Neuronal stem cell (in vitro differentiated cells): ENCODE data around the gene HAGH.
"Not testable (repeated sequence)": the region's sequence is repeated elsewhere in the genome, so short reads cannot be mapped to it uniquely, and the experiment has no call there.

ENCODE experiments used
- DNase-seq: peaks from one replicate; pipeline ENCODE4 v3.0.0-alpha.2; 2013; ENCODE audit warnings: low spot score
- H2AFZ ChIP-seq: one replicate; pipeline ENCODE4 v1.6.1; 2013; ENCODE audit warnings: mild to moderate bottlenecking, low read length, inconsistent platforms
- H2AK5ac ChIP-seq: 2 replicates; pipeline ENCODE4 v1.6.1; 2013; ENCODE audit warnings: low read depth, mild to moderate bottlenecking, inconsistent platforms, low read length, moderate library complexity, mixed read lengths
- H2BK120ac ChIP-seq: 2 replicates; pipeline ENCODE4 v1.6.1; 2013; ENCODE audit warnings: low read depth, mild to moderate bottlenecking, inconsistent platforms, low read length, moderate library complexity, mixed read lengths
- H2BK12ac ChIP-seq: one replicate; pipeline ENCODE4 v1.6.1; 2013; ENCODE audit warnings: low read length, inconsistent platforms
- H2BK15ac ChIP-seq: 2 replicates; pipeline ENCODE4 v1.6.1; 2013; ENCODE audit warnings: mild to moderate bottlenecking, low read length, inconsistent platforms, mixed read lengths
- H2BK5ac ChIP-seq: one replicate; pipeline ENCODE4 v1.6.1; 2013; ENCODE audit warnings: inconsistent platforms, mild to moderate bottlenecking, low read length, moderate library complexity
- H3K14ac ChIP-seq: one replicate; pipeline ENCODE4 v1.6.1; 2013; ENCODE audit warnings: low read length, inconsistent platforms
- H3K18ac ChIP-seq: 2 replicates; pipeline ENCODE4 v1.6.1; 2013; ENCODE audit warnings: low read length, inconsistent platforms
- H3K23ac ChIP-seq: 2 replicates; pipeline ENCODE4 v1.6.1; 2013; ENCODE audit warnings: low read depth, mild to moderate bottlenecking, mixed read lengths, low read length, inconsistent platforms; ENCODE audit not compliant: poor library complexity
- H3K27ac ChIP-seq: replicated peaks from 3 replicates; pipeline ENCODE4 v1.5.1; 2013; ENCODE audit warnings: low read length, inconsistent platforms
- H3K27me3 ChIP-seq, 3 experiments: 2 replicates each; pipeline ENCODE4 v1.6.1; 2013; ENCODE audit warnings: low read length in 3 of 3, mild to moderate bottlenecking in 2 of 3, inconsistent platforms in 1 of 3, low read depth in 1 of 3, mixed read lengths in 1 of 3, moderate library complexity in 1 of 3; ENCODE audit not compliant: control insufficient read depth in 3 of 3, insufficient read depth in 3 of 3
- H3K36me3 ChIP-seq, 2 donors: replicated peaks in 1 of 2; 2 replicates each; pipeline ENCODE4 v1.6.1; 2013; ENCODE audit warnings: low read length in 2 of 2; ENCODE audit not compliant: control insufficient read depth in 2 of 2, insufficient read depth in 2 of 2
- H3K4ac ChIP-seq: 2 replicates; pipeline ENCODE4 v1.6.1; 2013; ENCODE audit warnings: inconsistent platforms, mild to moderate bottlenecking, low read length, moderate library complexity
- H3K4me1 ChIP-seq, 2 donors: 1 replicate in 1 of 2; 2 replicates in 1 of 2; pipeline ENCODE4 v1.6.1; 2013; ENCODE audit warnings: low read length in 2 of 2, low read depth in 1 of 2; ENCODE audit not compliant: control insufficient read depth in 2 of 2, insufficient read depth in 1 of 2
- H3K4me2 ChIP-seq: one replicate; pipeline ENCODE4 v1.6.1; 2013; ENCODE audit warnings: mild to moderate bottlenecking, low read length, inconsistent platforms; ENCODE audit not compliant: insufficient read depth, poor library complexity, severe bottlenecking
- H3K4me3 ChIP-seq, 2 donors: 2 replicates each; pipeline ENCODE4 v1.5.1; 2013; ENCODE audit warnings: low read length in 2 of 2, mild to moderate bottlenecking in 2 of 2, inconsistent platforms in 1 of 2, moderate library complexity in 1 of 2
- H3K79me1 ChIP-seq: one replicate; pipeline ENCODE4 v1.6.1; 2013; ENCODE audit warnings: low read depth, mild to moderate bottlenecking, inconsistent platforms, low read length, moderate library complexity
- H3K9ac ChIP-seq: one replicate; pipeline ENCODE4 v1.6.1; 2013; ENCODE audit warnings: mild to moderate bottlenecking, low read depth, low read length, inconsistent platforms; ENCODE audit not compliant: poor library complexity
- H3K9me3 ChIP-seq, 2 donors: replicated peaks in 1 of 2; 2 replicates each; pipeline versions ENCODE3 to v1.6.1; 2013; ENCODE audit warnings: low read length in 2 of 2, mild to moderate bottlenecking in 2 of 2, inconsistent platforms in 1 of 2, low read depth in 1 of 2, mixed read lengths in 1 of 2, moderate library complexity in 1 of 2; ENCODE audit not compliant: control insufficient read depth in 2 of 2, insufficient read depth in 1 of 2
- H4K8ac ChIP-seq: one replicate; pipeline ENCODE4 v1.6.1; 2013; ENCODE audit warnings: low read depth, mild to moderate bottlenecking, inconsistent platforms, low read length, moderate library complexity
- H4K91ac ChIP-seq: one replicate; pipeline ENCODE4 v1.6.1; 2013; ENCODE audit warnings: low read length, low read depth, mild to moderate bottlenecking, inconsistent platforms; ENCODE audit not compliant: poor library complexity
- WGBS, 2 donors: extraction: QIAGEN DNeasy Blood & Tissue Kit; methylation state at CpG; one replicate each; pipeline ENCODE4 v1.1.7; 2013; ENCODE audit warnings: missing lambda C conversion rate in 2 of 2, mixed read lengths in 1 of 2; ENCODE audit not compliant: insufficient read length in 2 of 2, insufficient replicate concordance in 1 of 2; ENCODE audit errors: extremely low coverage in 2 of 2; 5-methylcytosine and 5-hydroxymethylcytosine counted together

Gene HAGH

DNA sequence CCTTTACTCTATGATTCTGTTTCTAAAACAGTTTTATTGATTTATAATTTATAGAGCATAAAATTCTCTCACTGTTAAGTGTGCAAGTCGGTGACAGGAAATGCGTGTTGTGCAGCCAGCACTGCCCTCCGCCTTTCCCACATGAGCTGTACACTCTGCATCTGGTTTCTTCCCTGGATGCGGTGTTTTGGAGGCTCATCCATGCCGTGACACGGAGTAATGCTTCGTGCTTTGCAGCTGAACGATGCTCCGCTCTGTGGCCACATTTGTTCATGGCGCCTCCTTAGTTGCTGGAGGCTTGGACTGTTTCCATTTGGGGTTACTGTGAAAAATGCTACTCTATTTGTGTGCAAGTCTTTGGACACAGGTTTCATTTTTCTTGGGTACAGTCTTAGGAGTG, 25.9 kb downstream of the HAGH start:
- Histone ChIP-seq H2BK15ac (no peak overlapping the region), H3K4me3 (peak overlapping the region in 1 of 2 donors; percentile 3), H3K14ac (no peak overlapping the region), H4K8ac (no peak overlapping the region), H3K4me1 (no peaks in the 10 kb centered on the region), H2BK12ac (no peak overlapping the region), H2BK5ac (no peak overlapping the region), H3K4ac (no peak overlapping the region), H3K23ac (no peak overlapping the region), H3K18ac (no peak overlapping the region), H2BK120ac (no peak overlapping the region), H3K36me3 (peaks cover 2 to 7% of the 10 kb centered on the region in 2 donors), H2AFZ (no peak overlapping the region), H3K27ac (no peak overlapping the region), H4K91ac (no peak overlapping the region), H2AK5ac (no peak overlapping the region), H3K4me2 (no peak overlapping the region), H3K27me3 (no peaks in the 10 kb centered on the region), H3K79me1 (no peaks in the 10 kb centered on the region), H3K9ac (no peak overlapping the region), H3K9me3 (peaks cover 5 to 14% of the 10 kb centered on the region in 2 donors)
- no peak for DNase-seq
- WGBS, 2 donors: no CpG with 5 or more reads among the region's 10 CpGs

DNA sequence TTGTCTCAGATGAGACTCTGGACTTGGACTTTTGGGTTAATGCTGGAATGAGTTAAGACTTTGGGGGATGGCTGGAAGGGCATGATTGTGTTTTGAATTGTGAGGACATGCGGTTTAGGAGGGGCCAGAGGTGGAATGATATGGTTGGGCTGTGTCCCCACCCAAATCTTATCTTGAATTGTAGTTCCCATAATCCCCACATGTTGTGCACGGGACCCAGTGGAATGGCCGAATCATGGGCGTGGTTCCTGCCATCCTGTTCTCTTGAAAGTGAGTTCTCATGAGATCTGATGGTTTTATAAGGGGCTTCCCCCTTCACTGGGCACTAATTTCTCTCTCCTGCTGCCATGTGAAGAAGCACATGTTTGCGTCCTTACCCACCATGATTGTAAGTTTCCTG, 27.4 kb downstream of the HAGH start:
- DNase-seq, H2BK15ac ChIP-seq, H3K27me3 ChIP-seq, H3K4me3 ChIP-seq, H3K14ac ChIP-seq, H3K9ac ChIP-seq, H2BK5ac ChIP-seq, H2BK120ac ChIP-seq, H2AFZ ChIP-seq, H2BK12ac ChIP-seq, H4K91ac ChIP-seq, H3K4ac ChIP-seq, H3K27ac ChIP-seq, H3K23ac ChIP-seq, H3K4me1 ChIP-seq, H3K79me1 ChIP-seq, H3K36me3 ChIP-seq, H3K18ac ChIP-seq, H3K4me2 ChIP-seq, H2AK5ac ChIP-seq, H4K8ac ChIP-seq: not testable (repeated sequence)
- peaks cover 5 to 14% of the 10 kb centered on the region in 2 donors for H3K9me3 ChIP-seq
- no CpG with 5 or more reads among the region's 5 CpGs for WGBS, 2 donors

- H3K36me3 ChIP-seq: peaks cover 3 to 13% of the 10 kb centered on the region in 2 donors
- no peak overlapping the region for H3K4me2 ChIP-seq
- H3K4me3 ChIP-seq: peak overlapping the region in 1 of 2 donors; percentile 16
- no peak overlapping the region for H2BK120ac ChIP-seq
- H2BK5ac ChIP-seq: no peak overlapping the region
- H3K79me1 ChIP-seq: peaks cover 5% of the 10 kb centered on the region
- H3K23ac ChIP-seq: peak overlapping the region; percentile 73
- no peak overlapping the region for H3K4ac ChIP-seq
- no CpG with 5 or more reads among the region's 32 CpGs for WGBS, 2 donors
- H2BK15ac ChIP-seq: no peak overlapping the region
- H3K9ac ChIP-seq: no peak overlapping the region
- DNase-seq: no peak
- no peak overlapping the region for H4K8ac ChIP-seq
- no peak overlapping the region for H3K27ac ChIP-seq
- H3K14ac ChIP-seq: no peak overlapping the region
- H2AK5ac ChIP-seq: no peak overlapping the region
- H2AFZ ChIP-seq: no peak overlapping the region
- no peaks in the 10 kb centered on the region for H3K27me3 ChIP-seq
- no peak overlapping the region for H3K18ac ChIP-seq
- no peak overlapping the region for H4K91ac ChIP-seq
- no peak overlapping the region for H2BK12ac ChIP-seq
- H3K9me3 ChIP-seq: peaks cover 5 to 6% of the 10 kb centered on the region in 2 donors
- H3K4me1 ChIP-seq: no peaks in the 10 kb centered on the region
Observed at GRCh38 chr16:1794908-1795666, 31.5 kb downstream of the HAGH start.

- peak overlapping the region; percentile 17 for H3K18ac ChIP-seq
- no peak overlapping the region for H2BK12ac ChIP-seq
- WGBS, 2 donors: no CpG with 5 or more reads among the region's 18 CpGs
- no peak overlapping the region for H2AK5ac ChIP-seq
- H2BK15ac ChIP-seq: no peak overlapping the region
- H3K27me3 ChIP-seq: no peaks in the 10 kb centered on the region
- no peaks in the 10 kb centered on the region for H3K4me1 ChIP-seq
- peak overlapping the region; percentile 11 for H3K4me2 ChIP-seq
- H3K23ac ChIP-seq: peak overlapping the region; percentile 65
- no peak overlapping the region for H4K8ac ChIP-seq
- H3K79me1 ChIP-seq: peaks cover 8% of the 10 kb centered on the region
- H3K27ac ChIP-seq: no peak overlapping the region
- no peak overlapping the region for H4K91ac ChIP-seq
- H3K4me3 ChIP-seq: no peak overlapping the region
- H3K36me3 ChIP-seq: peaks cover 3 to 19% of the 10 kb centered on the region in 2 donors
- H3K9ac ChIP-seq: no peak overlapping the region
- no peak overlapping the region for H2AFZ ChIP-seq
- H3K14ac ChIP-seq: no peak overlapping the region
- peak overlapping the region; percentile 13 for H2BK5ac ChIP-seq
- DNase-seq: no peak
- peaks cover under 1 to 4% of the 10 kb centered on the region in 2 donors for H3K9me3 ChIP-seq
- no peak overlapping the region for H3K4ac ChIP-seq
- H2BK120ac ChIP-seq: no peak overlapping the region
Observed at GRCh38 chr16:1794221-1794871, 32.3 kb downstream of the HAGH start.
